Measurements from ENCODE around the gene CCDC69. TPM values are rescaled to one million over a fixed set of nuclear protein-coding genes. Genes with fewer than 3 reads are reported as not detected.

Gene CCDC69
- total and polyA plus RNA-seq, 2 of the 8 experiments (the other 6 are each of a cell fraction or from before 2014, with no cell fraction given): 8.4 to 10.8 TPM

DNA sequence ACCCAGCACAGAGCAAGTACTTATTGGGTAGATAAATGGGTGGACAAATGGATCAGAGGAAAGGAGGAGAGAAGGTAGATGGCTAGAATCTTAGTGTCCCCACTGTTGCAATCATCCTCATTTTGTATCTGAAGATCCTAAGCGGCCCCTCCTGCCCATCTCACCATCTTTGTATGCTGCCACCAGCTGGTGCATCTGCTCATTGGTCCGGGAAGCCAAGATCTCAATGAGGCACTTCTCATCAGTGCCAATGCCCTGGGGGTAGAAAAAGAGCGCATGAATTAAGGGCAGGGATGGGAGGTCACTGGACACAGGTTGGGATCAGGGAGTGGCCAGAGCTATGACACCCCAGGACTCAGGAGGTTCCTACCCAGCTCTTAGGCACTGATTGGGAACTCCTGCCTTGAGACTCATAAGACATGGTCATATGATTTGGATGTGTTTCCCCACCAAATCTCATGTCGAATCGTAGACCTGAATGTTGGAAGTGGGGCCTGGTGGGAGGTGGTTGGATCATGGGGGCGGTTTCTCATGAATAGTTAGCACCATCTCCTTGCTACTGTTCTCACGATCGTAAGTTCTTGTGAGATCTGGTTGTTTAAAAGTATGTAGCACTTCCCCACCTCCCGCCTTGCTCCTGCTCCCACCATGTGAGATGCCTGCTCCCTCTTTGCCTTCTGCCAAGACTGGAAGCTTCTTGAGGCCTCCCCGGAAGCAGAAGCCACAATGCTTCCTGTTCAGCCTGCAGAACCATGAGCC, 86.6 kb downstream of the CCDC69 start:
- H3K4me3 ChIP-seq (ENCODE audit: extremely low read depth in 1 of 4, insufficient read depth in 2 of 4, low read depth in 3 of 4, low read length in 4 of 4): no peak overlapping the region
- H4K20me1 ChIP-seq (replicated peaks in 1 of 2; ENCODE audit: control insufficient read depth in 1 of 2, insufficient read depth in 2 of 2, low read length in 2 of 2): peaks cover 0 to 7% of the 10 kb centered on the region in 2 experiments
- H3K9ac ChIP-seq (replicated peaks in 1 of 4; ENCODE audit: extremely low read depth in 1 of 4, low read depth in 3 of 4, low read length in 3 of 4): no peak overlapping the region
- no peaks in the 10 kb centered on the region for H3K79me2 ChIP-seq (ENCODE audit: control insufficient read depth in 1 of 2, insufficient read depth in 2 of 2, low read length in 2 of 2)
- whole genome bisulfite sequencing, 2 experiments (ENCODE audit: extremely low coverage in 1 of 2, insufficient coverage in 1 of 2, insufficient read length in 1 of 2, insufficient replicate concordance in 2 of 2, low coverage in 1 of 2, low lambda C conversion rate in 2 of 2, missing lambda C conversion rate in 1 of 2): 93% methylated on average over 10 of the region's 10 CpGs; no CpG with 5 or more reads in 1 of the 2 experiments
- no peaks in the 10 kb centered on the region for H3K23me2 ChIP-seq (ENCODE audit: low read depth, low read length)
- no peak for FAIRE-seq
- no peak overlapping the region for H2BK20ac ChIP-seq (ENCODE audit: low read length)
- no peak overlapping the region for H2BK12ac ChIP-seq (ENCODE audit: low read depth, low read length)
- TF ChIP-seq SRF (IDR thresholded peaks at IDR 0.05; ENCODE audit: low read depth, low read length) (no peak), MAFK (IDR thresholded peaks at IDR 0.05; ENCODE audit: low read depth, low read length) (no peak), KDM5A (IDR thresholded peaks at IDR 0.05; ENCODE audit: low read length) (no peak), SAP30 (IDR thresholded peaks at IDR 0.05; ENCODE audit: insufficient read depth, insufficient replicate concordance, low read length) (no peak), CTBP2 (IDR thresholded peaks at IDR 0.05; ENCODE audit: borderline replicate concordance, insufficient read depth, insufficient read length, low read length) (no peak), JUN (IDR thresholded peaks at IDR 0.05; ENCODE audit: low read depth, low read length) (no peak), PHF8 (conservative IDR thresholded peaks at IDR 0.05; ENCODE audit: low read depth, low read length) (no peak)
- H2AFZ ChIP-seq (ENCODE audit: low read length): no peak overlapping the region
- no peak overlapping the region for H4K91ac ChIP-seq (replicated peaks; ENCODE audit: insufficient read length, low read length)
- H3K27ac ChIP-seq (ENCODE audit: low read depth, low read length): no peak overlapping the region
- no peak overlapping the region for H3K23ac ChIP-seq (ENCODE audit: insufficient read length)
- DNase-seq (ENCODE audit: low read depth in 1 of 2, low spot score in 2 of 2): no peak
- H3K18ac ChIP-seq (ENCODE audit: extremely low read depth, low read length): no peak overlapping the region
- POLR2A ChIA-PET (ENCODE audit: partially characterized antibody): interaction anchor here (1.2 kb wide), 2 partner anchors 11 to 20 kb away, joined by 3 read pairs; partner anchors contain the start of gene ANXA6
- no peak overlapping the region for H2BK15ac ChIP-seq (ENCODE audit: low read length)
- no peak overlapping the region for H4K8ac ChIP-seq (ENCODE audit: extremely low read depth, insufficient read depth, low read length)
- no peak overlapping the region for H3K14ac ChIP-seq (ENCODE audit: insufficient read length)
- H2BK5ac ChIP-seq (ENCODE audit: low read depth, low read length): no peak overlapping the region
- peaks cover 0 to 12% (median 7%) of the 10 kb centered on the region in 4 experiments; a peak in 5 of 7 replicates for H3K4me1 ChIP-seq (replicated peaks in 1 of 4; ENCODE audit: control insufficient read depth in 3 of 4, insufficient read depth in 4 of 4, low read length in 3 of 4)
- no peak overlapping the region for H4K5ac ChIP-seq (ENCODE audit: insufficient read length, low read depth, low read length)
- H2BK120ac ChIP-seq (replicated peaks; ENCODE audit: low read depth, low read length): no peak overlapping the region
- no peak overlapping the region for H3K56ac ChIP-seq (replicated peaks; ENCODE audit: insufficient read length, low read depth, low read length)
- H3K27me3 ChIP-seq (replicated peaks in 1 of 4; ENCODE audit: control insufficient read depth in 3 of 4, extremely low read depth in 1 of 4, insufficient read depth in 3 of 4, low read length in 3 of 4): no peaks in the 10 kb centered on the region; a peak in 1 of 7 replicates
- H3K79me1 ChIP-seq (ENCODE audit: low read depth, low read length): 0 out of 2 replicates have a peak, but pooled peaks cover 2% of the 10 kb centered on the region
- no peaks in the 10 kb centered on the region for H3K9me3 ChIP-seq (ENCODE audit: insufficient read depth in 2 of 2, low read depth in 1 of 2, low read length in 1 of 2)
- CTCF ChIA-PET (ENCODE audit: partially characterized antibody): interaction anchor here (1.3 to 39.8 kb wide), 7 partner anchors 11 to 95 kb away, joined by 3 to 810 read pairs (median 8); partner anchors contain the start of gene ANXA6
- no peak overlapping the region for H2AK5ac ChIP-seq (ENCODE audit: low read depth, low read length)
- no peak overlapping the region for H3K4ac ChIP-seq (replicated peaks; ENCODE audit: insufficient read length, low read depth, low read length)
- H3K36me3 ChIP-seq (ENCODE audit: control insufficient read depth in 2 of 4, insufficient read depth in 4 of 4, low read length in 3 of 4): peaks cover 4 to 40% (median 26%) of the 10 kb centered on the region in 4 experiments; a peak in 7 of 8 replicates
- H3K4me2 ChIP-seq (ENCODE audit: insufficient read depth in 1 of 2, low read depth in 2 of 2, low read length in 2 of 2): no peak overlapping the region
